ENCODE measurements around the gene EXD1. TPM values are rescaled to one million over a fixed set of nuclear protein-coding genes. Genes with fewer than 3 reads are reported as not detected.
"Not testable (repeated sequence)": the region's sequence is repeated elsewhere in the genome, so short reads cannot be mapped to it uniquely, and the experiment has no call there.

The EXD1 gene, protein sequence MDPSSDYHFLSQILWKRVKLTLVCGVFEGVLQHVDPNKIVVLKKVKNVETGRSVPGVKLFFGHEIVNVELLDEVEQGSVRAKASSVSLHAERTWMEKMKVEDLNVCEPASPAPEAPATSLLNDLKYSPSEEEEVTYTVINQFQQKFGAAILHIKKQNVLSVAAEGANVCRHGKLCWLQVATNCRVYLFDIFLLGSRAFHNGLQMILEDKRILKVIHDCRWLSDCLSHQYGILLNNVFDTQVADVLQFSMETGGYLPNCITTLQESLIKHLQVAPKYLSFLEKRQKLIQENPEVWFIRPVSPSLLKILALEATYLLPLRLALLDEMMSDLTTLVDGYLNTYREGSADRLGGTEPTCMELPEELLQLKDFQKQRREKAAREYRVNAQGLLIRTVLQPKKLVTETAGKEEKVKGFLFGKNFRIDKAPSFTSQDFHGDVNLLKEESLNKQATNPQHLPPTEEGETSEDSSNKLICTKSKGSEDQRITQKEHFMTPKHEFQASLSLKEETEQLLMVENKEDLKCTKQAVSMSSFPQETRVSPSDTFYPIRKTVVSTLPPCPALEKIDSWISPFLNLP
- polyA plus RNA-seq (2013, experiment 1 of 2; ENCODE audit: insufficient read length) = not detected
- polyA plus RNA-seq (2013, experiment 2 of 2; ENCODE audit: insufficient read length) = not detected

DNA sequence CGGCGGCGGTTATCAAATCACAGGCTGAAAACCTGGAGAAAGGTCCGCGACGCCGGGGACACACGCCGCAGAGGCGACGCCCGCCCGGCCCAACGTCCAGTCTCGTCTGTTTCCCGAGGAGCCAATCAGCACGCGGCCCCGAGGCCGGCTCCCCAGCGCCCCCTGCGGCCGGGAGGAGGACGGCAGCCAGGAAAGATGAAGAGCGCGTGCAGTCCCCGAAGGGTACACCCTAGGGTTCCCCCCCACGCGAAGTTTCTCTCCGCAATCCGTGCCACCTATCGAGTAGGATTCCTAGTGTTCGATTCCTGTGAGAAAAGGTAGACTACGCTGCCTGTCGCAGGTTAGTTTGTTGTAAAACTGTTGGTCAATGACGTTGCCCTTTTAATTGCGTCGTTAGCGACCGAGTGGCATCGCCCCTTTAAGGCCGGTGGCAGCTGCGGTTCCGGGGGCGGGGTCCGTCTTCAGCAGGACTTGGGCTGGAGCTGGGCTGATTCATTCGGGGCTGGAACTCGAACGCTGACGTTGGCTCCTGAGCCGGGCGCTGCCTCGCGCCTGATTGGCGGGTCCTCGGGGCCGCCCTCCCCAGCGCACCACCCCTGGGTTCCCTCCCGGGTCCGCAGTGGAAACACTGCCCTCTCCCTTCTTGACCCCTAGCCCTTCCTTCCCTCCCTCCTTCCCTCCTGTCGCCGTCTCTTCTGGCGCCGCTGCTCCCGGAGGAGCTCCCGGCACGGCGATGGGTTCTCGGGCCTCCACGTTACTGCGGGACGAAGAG lies at the start of gene EXD1, which contains the start of gene CHP1:
Gene EXD1 (minus strand): TSS at position 108 of the 772 bp plus-strand sequence. CDS start 4,182 bp downstream, outside the sequence.
Gene CHP1 (plus strand): TSS at position 619 of the 772 bp plus-strand sequence. CDS start 115 bp downstream, at position 734.
- DNase-seq = peak; percentile 98

DNA sequence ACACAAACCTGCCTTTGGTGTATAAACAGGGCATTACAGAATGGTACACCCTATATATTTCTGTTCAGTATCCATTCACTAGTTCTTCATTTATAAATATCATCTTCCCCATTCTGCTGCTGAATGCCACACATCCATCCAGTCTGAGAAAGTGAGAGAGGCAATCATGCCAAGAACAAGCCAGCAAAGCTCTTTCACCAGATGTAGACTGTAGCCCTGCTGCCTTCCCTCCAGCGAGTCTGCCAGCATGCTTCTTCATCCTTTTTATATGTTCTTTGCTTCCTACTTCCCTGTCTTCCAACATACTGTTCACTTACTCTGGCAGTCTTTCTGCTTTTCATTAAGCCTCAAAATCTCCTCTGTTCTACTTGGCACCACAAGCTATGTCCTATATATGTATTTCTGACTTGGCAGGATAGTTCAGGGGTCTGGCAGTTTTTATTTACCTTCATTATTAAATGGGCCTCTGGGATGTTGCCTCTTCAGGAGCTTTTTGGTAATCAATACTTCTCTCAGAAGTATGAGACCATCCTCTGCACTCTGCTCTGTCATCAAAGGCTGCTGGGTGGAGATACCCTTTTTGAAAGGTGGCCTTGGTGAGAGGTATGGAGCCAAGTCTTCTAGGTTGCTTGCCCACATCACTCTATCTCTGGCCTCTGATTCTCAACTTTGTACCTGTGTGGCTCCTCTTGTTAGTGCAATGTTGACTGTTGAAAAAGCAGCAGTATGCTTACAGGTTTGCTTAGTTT lies 49.2 kb upstream of the EXD1 start:
- no peak for DNase-seq

DNA sequence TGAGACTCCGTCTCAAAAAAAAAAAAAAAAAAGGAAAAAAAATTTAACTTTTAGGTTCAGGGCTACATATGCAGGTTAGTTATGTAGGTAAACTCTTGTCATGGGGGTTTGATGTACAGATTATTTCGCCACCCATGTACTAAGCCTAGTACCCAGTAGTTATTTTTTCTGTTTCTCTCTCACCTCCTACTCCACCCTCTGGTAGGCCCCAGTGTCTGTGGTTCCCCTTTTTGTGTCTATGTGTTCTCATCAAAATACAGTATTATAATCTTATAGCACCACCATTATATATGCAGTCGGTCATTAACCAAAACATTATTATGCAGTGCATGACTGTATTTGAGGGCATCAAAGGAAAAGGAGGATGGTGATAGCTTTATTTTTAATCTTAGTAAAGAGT lies 47.8 kb upstream of the EXD1 start:
- no peak for DNase-seq

DNA sequence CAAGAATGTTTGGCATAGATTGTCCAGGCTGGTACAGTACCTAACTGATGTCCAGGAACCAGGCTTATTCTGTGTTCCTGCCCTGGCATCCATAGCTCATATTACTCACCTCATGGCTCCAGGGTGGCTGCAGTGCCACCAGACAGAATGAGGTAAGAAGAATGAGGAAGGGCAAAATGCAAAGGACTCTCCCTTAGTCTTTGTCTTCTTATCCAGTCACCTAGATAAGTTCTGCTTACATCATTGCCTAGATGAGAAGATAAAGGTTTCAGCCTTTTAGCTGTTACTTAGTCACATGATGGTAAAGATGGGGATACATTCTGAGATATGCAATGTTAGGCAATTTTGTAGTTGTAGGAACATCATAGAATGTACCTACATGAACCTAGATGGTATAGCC lies 46.3 kb upstream of the EXD1 start:
- no peak for DNase-seq

DNA sequence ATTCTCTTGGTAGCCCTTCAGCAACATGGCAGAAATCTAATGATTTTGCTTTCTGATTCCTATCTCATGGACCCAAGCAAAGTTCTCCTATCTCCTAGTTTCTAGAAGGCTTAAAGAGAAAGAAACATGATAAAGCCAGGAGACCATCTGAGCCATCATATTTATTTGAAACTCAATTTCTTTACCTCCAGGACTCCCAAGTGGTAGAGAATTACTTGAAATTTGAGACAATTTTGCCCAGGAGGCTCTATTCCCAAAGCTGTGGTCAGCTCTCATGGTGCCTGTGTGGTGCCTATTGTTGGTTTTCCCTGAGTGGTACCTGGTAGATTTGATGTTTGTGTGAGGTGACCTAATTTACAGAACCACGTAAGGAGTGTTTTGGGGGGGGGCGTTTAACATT lies 39.3 kb upstream of the EXD1 start:
- no peak for DNase-seq

DNA sequence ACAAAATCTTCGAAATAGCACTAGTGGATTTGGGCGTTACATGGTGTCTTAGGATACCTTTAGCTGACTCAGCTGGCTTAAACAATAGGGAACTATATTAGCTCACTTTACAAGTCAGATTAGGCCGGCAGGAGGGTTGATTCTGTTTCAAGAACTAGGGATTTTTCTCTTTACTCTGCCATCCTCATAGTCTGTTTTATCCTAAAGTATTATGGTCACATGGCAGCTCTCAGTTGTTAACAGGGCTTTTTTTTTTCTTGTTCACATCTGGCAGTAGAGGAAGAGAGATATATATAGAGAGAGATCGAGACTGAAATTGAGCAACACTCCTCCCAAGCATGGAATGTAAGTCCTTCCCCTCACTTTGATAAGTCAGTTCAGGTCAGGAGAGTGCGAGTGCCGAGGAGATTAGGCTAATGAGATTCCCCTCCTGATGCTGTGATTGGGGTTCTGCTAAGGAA lies 33.4 kb upstream of the EXD1 start:
- DNase-seq = no peak

DNA sequence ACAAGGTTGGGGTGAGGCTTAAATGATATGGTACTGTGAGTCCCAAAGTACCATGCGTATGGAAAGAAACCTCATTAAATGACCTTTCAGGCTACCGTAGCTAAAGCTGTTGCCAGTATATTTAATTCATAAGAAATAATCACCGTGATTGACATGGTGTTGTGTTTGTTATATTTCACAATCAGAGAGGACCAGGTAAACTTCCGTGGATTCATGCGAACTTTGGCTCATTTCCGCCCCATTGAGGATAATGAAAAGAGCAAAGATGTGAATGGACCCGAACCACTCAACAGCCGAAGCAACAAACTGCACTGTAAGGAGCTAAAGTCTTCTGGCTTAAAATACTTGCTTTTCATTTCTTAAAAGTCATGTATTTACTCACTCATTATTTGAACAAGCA lies 32.0 kb upstream of the EXD1 start:
- no peak for DNase-seq

DNA sequence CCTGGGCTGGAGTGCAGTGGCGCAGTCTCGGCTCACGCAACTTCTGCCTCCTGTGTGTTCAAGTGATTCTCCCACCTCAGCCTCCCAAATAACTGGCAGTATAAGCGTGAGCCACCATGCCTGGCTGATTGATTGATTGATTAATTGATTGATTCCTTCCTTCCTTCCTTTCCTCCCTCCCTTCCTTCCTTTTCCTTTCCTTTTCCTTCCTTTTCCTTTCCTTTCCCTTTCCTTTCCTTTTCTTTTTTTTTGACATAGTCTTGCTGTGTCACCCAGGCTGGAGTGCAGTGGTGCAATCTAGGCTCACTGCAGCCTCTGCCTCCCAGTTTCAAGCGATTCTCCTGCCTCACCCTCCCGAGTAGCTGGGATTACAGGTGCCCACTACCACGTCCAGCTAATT lies 30.4 kb upstream of the EXD1 start:
- not testable (repeated sequence) for DNase-seq

DNA sequence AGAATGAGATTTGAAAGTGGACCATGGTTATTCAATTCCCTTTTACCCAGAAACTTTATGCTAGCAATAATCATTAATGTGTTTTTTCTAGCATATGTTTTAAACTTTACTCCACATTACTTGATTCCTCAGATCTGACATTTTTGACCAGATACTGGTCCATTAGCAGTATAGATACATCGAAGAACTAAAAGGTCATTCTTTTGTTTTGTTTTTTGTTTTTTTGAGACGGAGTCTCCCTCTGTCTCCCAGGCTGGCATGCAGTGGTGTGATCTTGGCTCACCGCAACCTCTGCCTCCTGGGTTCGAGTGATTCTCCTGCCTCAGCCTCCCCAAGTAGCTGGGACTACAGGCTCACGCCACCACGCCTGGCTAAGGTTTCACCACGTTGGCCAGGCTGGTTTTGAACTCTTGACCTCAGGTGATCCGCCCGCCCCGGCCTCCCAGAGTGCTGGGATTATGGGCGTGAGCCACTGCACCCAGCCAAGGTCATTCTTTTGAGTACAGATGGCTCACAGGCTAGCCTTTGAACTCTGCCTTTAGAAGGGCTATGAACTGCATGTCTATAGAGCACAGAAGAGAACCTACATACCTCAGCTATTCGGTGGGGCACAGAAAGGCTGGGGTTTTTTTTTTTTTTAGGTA lies 29.1 kb upstream of the EXD1 start:
- DNase-seq = no peak

DNA sequence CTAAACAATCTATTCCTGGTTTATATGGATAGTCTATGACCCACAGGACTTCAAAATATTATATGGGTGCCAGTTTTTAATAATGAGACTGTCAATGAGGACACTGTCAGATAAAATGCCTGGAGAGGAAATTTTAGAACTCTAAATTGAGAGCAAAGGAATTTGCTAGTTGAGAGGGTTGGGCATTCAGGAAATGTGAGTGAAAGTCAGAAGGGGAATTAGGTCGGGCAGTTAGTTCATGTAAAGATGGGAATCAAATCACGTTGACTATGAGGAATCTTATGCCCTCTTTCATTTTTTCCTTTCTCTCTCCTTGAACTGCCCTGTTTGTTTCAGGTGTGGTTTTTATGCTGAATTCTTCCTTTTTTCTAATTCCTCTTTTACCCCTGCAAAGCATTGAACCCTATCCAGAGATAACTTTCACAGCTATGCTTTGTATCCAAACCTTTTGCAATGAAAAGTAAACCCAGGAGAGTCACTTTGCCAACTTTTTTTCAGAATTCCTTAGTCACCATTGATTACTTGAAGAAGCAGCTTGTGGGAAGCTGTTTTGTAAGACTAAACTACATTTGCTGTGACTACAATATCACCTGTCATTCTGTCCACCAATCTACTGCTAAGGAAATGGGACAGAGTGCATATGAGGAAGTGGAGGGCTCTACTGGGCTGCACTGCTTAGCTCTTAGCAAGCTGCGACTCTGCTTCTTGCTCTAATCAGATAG lies 28.4 kb upstream of the EXD1 start:
- no peak for DNase-seq

DNA sequence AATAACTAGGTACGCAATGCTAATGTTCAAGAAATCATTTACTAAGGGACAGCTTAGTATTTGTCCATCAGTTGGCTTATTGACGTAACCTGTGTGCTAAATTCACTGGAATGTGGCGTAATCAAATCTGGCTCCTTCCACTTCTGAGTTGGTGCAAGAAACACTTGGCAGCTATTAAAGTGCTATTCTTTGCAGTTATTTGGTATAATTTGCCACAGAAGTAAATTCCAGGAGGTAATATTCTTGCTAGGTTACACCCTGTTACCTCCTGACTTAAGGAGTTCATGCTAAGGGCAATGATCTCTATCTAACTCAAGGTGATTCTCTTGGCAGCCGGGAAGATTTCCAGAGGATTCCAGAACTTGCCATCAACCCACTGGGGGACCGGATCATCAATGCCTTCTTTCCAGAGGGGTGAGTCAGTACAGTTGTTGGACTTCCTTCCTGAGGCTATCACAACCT lies 26.1 kb upstream of the EXD1 start:
- no peak for DNase-seq

DNA sequence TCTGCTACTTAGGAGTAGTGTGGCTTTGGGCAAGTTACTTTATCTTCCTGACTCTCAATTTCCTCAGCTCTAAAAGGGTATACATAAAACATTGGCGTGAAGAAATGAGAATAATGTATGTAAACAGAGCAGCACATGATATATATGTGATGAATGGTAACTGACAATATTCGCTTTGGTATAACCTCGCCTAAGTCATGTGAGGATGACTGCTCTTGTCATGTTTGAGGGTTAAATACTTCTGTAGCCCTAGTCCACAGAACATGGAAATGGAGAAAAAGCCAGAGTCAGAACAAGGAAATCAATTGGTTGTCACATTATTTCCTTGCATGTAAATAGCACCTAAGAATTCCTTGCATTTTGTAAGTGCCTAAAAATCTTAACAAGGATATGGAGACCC lies 25.5 kb upstream of the EXD1 start:
- no peak for DNase-seq

DNA sequence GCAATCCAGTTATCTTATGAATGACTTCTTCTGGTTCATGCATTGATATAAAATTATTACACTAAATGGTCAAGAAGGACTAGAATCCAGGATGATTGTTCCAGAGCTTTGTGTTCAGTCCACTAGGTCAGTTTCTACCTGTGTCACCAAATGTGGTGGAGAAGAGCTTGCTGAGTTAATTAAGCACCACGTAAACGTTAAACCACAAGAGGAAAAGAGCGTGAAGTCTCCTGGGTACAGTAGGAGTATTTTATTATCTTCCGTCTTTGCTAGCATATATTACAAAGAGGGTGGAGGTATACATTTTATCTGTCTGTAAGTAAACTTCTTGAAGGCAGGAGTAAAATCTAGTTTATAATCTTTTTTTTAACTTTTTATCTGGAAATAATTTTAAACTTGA lies 24.0 kb upstream of the EXD1 start:
- no peak for DNase-seq

DNA sequence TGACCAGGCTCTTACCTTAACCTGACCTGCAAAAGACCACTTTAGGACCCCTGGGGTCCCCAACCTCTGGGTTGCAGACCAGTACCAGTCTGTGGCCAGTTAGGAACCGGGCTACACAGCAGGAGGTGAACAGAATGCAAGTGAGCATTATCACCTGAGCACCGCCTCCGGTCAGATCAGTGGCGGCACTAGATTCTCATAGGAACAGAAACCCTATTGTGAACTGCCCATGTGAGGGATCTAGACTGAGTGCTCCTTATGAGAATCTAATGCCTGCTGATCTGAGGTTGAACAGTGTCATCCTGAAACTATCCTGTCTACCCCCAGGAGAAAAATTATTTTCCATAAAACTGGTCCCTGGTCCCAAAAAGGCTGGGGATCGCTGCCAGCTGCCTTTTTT lies 20.9 kb upstream of the EXD1 start:
- DNase-seq = no peak

DNA sequence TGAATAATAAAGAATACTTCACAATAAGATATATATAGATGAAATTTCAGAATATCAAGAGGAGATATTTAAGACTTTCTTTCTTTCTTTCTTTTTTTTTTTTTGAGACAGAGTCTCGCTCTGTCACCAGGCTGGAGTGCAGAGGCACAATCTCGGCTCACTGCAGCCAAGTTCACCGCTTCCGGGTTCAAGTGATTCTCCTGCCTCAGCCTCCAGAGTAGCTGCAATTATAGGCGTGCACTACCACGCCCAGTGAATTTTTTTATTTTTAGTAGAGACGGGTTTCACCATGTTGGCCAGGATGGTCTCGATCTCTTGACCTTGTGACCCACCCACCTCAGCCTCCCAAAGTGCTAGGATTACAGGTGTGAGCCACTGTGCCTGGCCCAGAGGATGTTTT lies 20.2 kb upstream of the EXD1 start:
- DNase-seq = not testable (repeated sequence)

DNA sequence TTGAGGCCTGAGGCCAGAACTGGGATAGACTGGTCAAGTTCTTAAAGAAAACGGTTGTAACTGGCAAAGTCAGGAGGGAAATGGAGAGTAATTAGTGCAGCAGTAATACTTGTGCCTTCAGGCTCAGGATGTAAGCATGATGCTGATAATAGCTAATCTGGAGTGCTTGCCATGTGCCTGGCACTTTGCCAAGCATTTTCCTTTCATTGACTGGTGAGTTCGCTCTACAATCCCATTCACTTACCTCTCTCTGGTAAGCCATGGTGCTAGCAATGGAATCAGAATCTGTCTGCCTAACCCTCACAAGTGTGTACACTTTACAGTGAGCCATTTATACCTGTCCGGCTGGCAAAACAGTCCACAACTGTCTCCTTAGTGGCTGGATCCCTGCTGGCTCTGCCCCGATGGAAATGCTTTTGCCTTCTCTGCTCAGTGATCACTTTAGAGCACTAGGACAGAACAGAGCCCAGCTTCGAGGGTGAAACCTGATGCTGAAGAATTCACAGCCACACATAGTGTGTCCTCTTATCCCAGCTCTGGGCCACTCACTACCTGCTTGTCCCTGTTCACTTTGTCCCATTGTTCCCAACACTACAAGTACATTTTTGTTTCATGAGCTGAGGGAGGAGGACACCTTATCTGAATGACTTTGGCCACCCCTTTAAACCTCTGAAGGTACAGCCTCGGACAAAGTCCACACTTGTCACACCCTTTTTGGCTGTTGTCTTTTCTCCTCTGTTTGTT lies 10.8 kb upstream of the EXD1 start:
- no peak for DNase-seq

DNA sequence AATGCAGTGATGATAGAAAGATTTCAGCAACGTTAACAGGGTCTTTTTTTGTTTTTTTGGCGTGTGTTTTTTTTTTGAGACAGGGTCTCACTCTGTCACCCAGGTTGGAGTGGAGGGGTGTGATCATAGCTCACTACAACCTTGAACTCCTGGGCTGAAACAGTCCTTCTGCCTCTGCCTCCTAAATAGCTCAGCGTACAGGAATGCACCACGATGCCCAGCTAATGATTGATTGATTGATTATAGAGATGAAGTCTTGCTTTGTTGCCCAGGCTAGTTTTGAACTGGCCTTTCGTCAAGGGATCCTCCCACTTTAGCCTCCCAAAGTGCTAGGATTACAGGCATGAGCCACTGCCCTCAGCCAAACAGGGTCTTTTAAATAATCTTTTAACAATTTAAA lies 7.5 kb upstream of the EXD1 start:
- DNase-seq = no peak

DNA sequence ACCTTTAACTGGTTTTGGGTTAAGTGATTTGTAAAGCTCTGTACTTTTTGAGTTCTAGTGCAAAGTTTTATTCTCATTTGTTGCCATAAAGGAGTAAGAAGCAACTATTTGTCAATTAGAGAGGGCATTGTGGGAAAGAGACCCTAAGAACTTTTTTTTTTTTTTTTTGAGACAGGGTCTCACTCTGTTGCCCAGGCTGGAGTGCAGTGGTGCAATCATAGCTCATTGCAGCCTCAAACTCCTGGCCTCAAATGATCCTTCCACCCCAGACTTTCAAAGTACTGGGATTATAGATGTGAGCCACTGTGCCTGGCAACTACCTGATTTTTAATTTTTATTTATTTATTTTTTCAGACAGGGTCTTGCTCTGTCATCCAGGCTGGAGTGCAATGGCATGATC lies 5.4 kb upstream of the EXD1 start:
- DNase-seq = no peak

DNA sequence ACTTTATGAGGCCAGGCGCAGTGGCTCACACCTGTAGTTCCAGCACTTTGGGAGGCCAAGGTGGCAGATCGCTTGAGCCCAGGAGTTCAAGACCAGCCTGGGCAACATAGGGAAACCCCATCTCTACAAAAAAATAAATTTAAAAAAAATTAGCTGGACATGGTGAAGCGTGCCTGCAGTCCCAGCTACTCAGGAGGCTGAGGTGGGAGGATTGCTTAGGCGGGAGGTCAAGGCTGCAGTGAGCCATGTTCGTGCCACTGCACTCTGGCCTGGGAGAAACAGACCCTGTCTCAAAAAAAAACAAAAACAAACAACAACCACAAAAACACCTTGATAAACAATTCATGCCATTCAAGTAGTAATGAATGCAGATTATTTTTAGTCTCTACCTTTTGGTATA lies 4.7 kb upstream of the EXD1 start:
- not testable (repeated sequence) for DNase-seq

DNA sequence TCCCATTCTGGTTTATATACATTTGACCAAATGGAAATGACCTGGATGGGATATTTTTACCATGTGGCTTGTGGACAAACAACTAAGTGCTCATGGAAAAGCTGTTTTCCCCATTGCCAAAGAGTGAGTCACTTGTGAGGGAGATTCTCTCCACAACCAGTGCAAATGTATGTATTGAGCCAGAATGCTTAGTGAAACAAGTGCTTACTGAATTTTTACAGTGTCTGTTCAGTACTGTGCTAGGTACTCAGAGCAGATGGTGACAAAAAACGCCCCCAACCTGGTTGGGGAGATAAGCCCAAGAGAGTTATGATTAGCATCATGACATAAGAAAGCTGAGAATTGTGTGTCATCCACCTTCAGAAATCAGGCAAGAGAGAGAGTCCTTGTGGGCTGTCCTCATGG lies 2.8 kb upstream of the EXD1 start:
- peak; percentile 24 for DNase-seq
